Stomach (tissue), 9 donors: ENCODE measurements around the gene FBXO17. TPM values are rescaled to one million over a fixed set of nuclear protein-coding genes. Genes with fewer than 3 reads are reported as not detected.

Source experiments
- DNase-seq, 2 donors: peaks; one replicate each; pipeline versions ENCODE4 v3.0.0 to v3.0.0-alpha.2; 2013 to 2019
- H3K27ac ChIP-seq, 5 donors: fragments of 200-600 bp in 4 of 5; sonication (generic) in 4 of 5; one replicate each; pipeline ENCODE4 v1.5.1; 2013 to 2019; ENCODE audit warnings: mild to moderate bottlenecking in 1 of 5, moderate library complexity in 1 of 5
- H3K27me3 ChIP-seq, 3 donors: fragments of 200-600 bp; sonication (generic); one replicate each; pipeline ENCODE4 v1.5.1; 2017 to 2019; ENCODE audit warnings: mixed run types in 1 of 3
- H3K36me3 ChIP-seq, 4 donors: fragments of 200-600 bp; sonication (generic); 1 replicate in 3 of 4; 2 replicates in 1 of 4; pipeline ENCODE4 v1.5.1; 2016 to 2019
- H3K4me1 ChIP-seq, 4 donors: fragments of 200-600 bp; sonication (generic); one replicate each; pipeline ENCODE4 v1.5.1; 2016 to 2019
- H3K4me3 ChIP-seq, 4 donors: fragments of 200-600 bp; sonication (generic) in 3 of 4; one replicate each; pipeline ENCODE4 v1.5.1; 2016 to 2019; ENCODE audit warnings: mild to moderate bottlenecking in 1 of 4
- H3K9me3 ChIP-seq, 4 donors: fragments of 200-600 bp; sonication (generic); one replicate each; pipeline ENCODE4 v1.5.1; 2016 to 2019
- CTCF ChIP-seq, 7 experiments: fragments of 450-650 bp in 4 of 7; fragments of 200-600 bp in 3 of 7; sonication (generic) in 3 of 7; IDR thresholded peaks; one replicate each; pipeline ENCODE4 v1.5.1; 2016 to 2019; ENCODE audit warnings: antibody characterized with exemption in 7 of 7, control low read depth in 2 of 7, mild to moderate bottlenecking in 1 of 7
- EP300 ChIP-seq: sonication (generic); formaldehyde crosslinking; IDR thresholded peaks from one replicate; pipeline ENCODE4 v1.6.1; 2017; ENCODE audit warnings: antibody characterized with exemption
- POLR2A ChIP-seq, 4 donors: fragments of 450-650 bp; IDR thresholded peaks; one replicate each; pipeline ENCODE4 v1.6.1; 2016; ENCODE audit warnings: antibody characterized with exemption in 4 of 4, control low read depth in 2 of 4, mild to moderate bottlenecking in 1 of 4, moderate library complexity in 1 of 4
- POLR2AphosphoS5 ChIP-seq, 3 donors: sonication (generic); formaldehyde crosslinking; IDR thresholded peaks; one replicate each; pipeline ENCODE4 v1.6.1; 2016; ENCODE audit warnings: antibody characterized with exemption in 3 of 3
- WGBS, 5 donors: extraction: QIAGEN DNeasy Blood & Tissue Kit in 3 of 5; methylation state at CpG; one replicate each; pipeline versions ENCODE4 v1.1.5 to v1.1.7; 2013 to 2018; 5-methylcytosine and 5-hydroxymethylcytosine counted together
- intact Hi-C: fragments of 100-400 bp; cut with DNase I; formaldehyde crosslinking; loops from one replicate; pipeline ENCODE4 v1.15.1; 2023; ENCODE audit warnings: low total_unique reads
- polyA plus RNA-seq, 3 donors: library from polyadenylated mRNA; stranded (reverse); fragments of 200-250 nt; gene quantifications; one replicate each; pipeline ENCODE4 v1.2.3, GENCODE V29; 2013
- total RNA-seq, 5 donors: library from RNA; depleted of rRNA; stranded (reverse); fragments of >200 nt; gene quantifications; one replicate each; pipeline versions ENCODE4 v1.1.0 to v1.2.3, GENCODE V29; 2014 to 2016
- donor health status: healthy with polysubstance abuse.
- donor health status: Bipolar disorder and iron deficiency.
- donor health status: healthy.

Gene FBXO17
- total and polyA plus RNA-seq, 8 donors: 1.8 to 19.1 (median 6.6) TPM; not detected in 1

- TF ChIP-seq EP300 (no peak), POLR2A (IDR thresholded peaks at IDR 0.05) (no peak), POLR2AphosphoS5 (IDR thresholded peaks at IDR 0.05) (no peak), CTCF (IDR thresholded peaks at IDR 0.05) (no peak)
- no peak overlapping the region for H3K4me3 ChIP-seq
- peaks cover 0 to 8% (median 0%) of the 10 kb centered on the region in 4 donors for H3K36me3 ChIP-seq
- no peaks in the 10 kb centered on the region for H3K27me3 ChIP-seq
- 90 to 96% (median 93%) methylated on average over 4 of the region's 4 CpGs for WGBS, 5 donors
- H3K4me1 ChIP-seq: no peaks in the 10 kb centered on the region
- H3K9me3 ChIP-seq: peaks cover 0 to 4% (median 0%) of the 10 kb centered on the region in 4 donors
- no peak for DNase-seq
- no peak overlapping the region for H3K27ac ChIP-seq
- intact Hi-C loops: no loop called here
Measured at GRCh38 chr19:39017646-39018045, 42.1 kb upstream of the FBXO17 start.

GRCh38 chr19:39017026-39017425 lies 41.5 kb upstream of the FBXO17 start:
- TF ChIP-seq POLR2AphosphoS5 (IDR thresholded peaks at IDR 0.05): no peak
- no peak for TF ChIP-seq CTCF (IDR thresholded peaks at IDR 0.05)
- no peak for TF ChIP-seq POLR2A (IDR thresholded peaks at IDR 0.05)
- TF ChIP-seq EP300: no peak
- Histone ChIP-seq H3K27ac (no peak overlapping the region), H3K36me3 (peaks cover 0 to 8% (median 0%) of the 10 kb centered on the region in 4 donors), H3K4me1 (no peaks in the 10 kb centered on the region), H3K27me3 (no peaks in the 10 kb centered on the region), H3K9me3 (peaks cover 0 to 4% (median 0%) of the 10 kb centered on the region in 4 donors), H3K4me3 (no peak overlapping the region)
- DNase-seq: peak in 1 of 2 donors; percentile 26
- intact Hi-C loops: no loop called here
- 66 to 85% (median 77%) methylated on average over 6 of the region's 6 CpGs for WGBS, 5 donors

- TF ChIP-seq POLR2A (IDR thresholded peaks at IDR 0.05) (no peak), CTCF (IDR thresholded peaks at IDR 0.05) (no peak), POLR2AphosphoS5 (IDR thresholded peaks at IDR 0.05) (no peak), EP300 (no peak)
- Histone ChIP-seq H3K4me3 (no peak overlapping the region), H3K27me3 (no peaks in the 10 kb centered on the region), H3K9me3 (no peaks in the 10 kb centered on the region), H3K4me1 (no peaks in the 10 kb centered on the region), H3K27ac (no peak overlapping the region), H3K36me3 (peaks cover 0 to 8% (median 0%) of the 10 kb centered on the region in 4 donors)
- WGBS, 5 donors: 74 to 87% (median 86%) methylated on average over 6 to 7 of the region's 7 CpGs
- no peak for DNase-seq
- intact Hi-C loops: no loop called here
Measured at GRCh38 chr19:39014037-39014436, 38.5 kb upstream of the FBXO17 start.

GRCh38 chr19:39009001-39009400 lies 33.5 kb upstream of the FBXO17 start:
- WGBS, 5 donors: 84 to 93% (median 89%) methylated on average over 6 of the region's 6 CpGs

More at GRCh38 chr19:39009001-39009400, 33.5 kb upstream of the FBXO17 start:
- no peak overlapping the region for H3K27ac ChIP-seq
- H3K36me3 ChIP-seq: peaks cover 0 to 2% (median 0%) of the 10 kb centered on the region in 4 donors
- no peaks in the 10 kb centered on the region for H3K4me1 ChIP-seq
- DNase-seq: no peak
- no peak overlapping the region for H3K4me3 ChIP-seq
- H3K27me3 ChIP-seq: no peaks in the 10 kb centered on the region
- intact Hi-C loops: no loop called here
- no peak for TF ChIP-seq POLR2A (IDR thresholded peaks at IDR 0.05)
- no peak for TF ChIP-seq EP300
- no peak for TF ChIP-seq POLR2AphosphoS5 (IDR thresholded peaks at IDR 0.05)
- no peak for TF ChIP-seq CTCF (IDR thresholded peaks at IDR 0.05)
- H3K9me3 ChIP-seq: no peaks in the 10 kb centered on the region
